IPS-18a (cell line): ENCODE data around the gene H2AZ2.
A peak's percentile ranks its signal among the peaks of the same experiment; 100 is the strongest.
"Not testable (repeated sequence)": the region's sequence is repeated elsewhere in the genome, so short reads cannot be mapped to it uniquely, and the experiment has no call there.

Experiments
- H3K27ac ChIP-seq: one replicate; pipeline ENCODE4 v1.5.1; 2013; ENCODE audit warnings: low read length
- H3K27me3 ChIP-seq: one replicate; pipeline ENCODE4 v1.6.1; 2013; ENCODE audit warnings: mild to moderate bottlenecking, low read length; ENCODE audit not compliant: control insufficient read depth, insufficient read depth
- H3K36me3 ChIP-seq: one replicate; pipeline ENCODE4 v1.6.1; 2013; ENCODE audit warnings: low read depth, low read length; ENCODE audit not compliant: control insufficient read depth
- H3K4me1 ChIP-seq: one replicate; pipeline ENCODE4 v1.6.1; 2013; ENCODE audit warnings: low read depth, low read length; ENCODE audit not compliant: control insufficient read depth
- H3K4me3 ChIP-seq: one replicate; pipeline ENCODE4 v1.5.1; 2013; ENCODE audit warnings: low read length
- H3K9ac ChIP-seq: one replicate; pipeline ENCODE4 v1.6.1; 2013; ENCODE audit warnings: mild to moderate bottlenecking, low read length, moderate library complexity
- H3K9me3 ChIP-seq: one replicate; pipeline ENCODE4 v1.6.1; 2013; ENCODE audit warnings: low read depth, low read length; ENCODE audit not compliant: control insufficient read depth

Gene H2AZ2

DNA sequence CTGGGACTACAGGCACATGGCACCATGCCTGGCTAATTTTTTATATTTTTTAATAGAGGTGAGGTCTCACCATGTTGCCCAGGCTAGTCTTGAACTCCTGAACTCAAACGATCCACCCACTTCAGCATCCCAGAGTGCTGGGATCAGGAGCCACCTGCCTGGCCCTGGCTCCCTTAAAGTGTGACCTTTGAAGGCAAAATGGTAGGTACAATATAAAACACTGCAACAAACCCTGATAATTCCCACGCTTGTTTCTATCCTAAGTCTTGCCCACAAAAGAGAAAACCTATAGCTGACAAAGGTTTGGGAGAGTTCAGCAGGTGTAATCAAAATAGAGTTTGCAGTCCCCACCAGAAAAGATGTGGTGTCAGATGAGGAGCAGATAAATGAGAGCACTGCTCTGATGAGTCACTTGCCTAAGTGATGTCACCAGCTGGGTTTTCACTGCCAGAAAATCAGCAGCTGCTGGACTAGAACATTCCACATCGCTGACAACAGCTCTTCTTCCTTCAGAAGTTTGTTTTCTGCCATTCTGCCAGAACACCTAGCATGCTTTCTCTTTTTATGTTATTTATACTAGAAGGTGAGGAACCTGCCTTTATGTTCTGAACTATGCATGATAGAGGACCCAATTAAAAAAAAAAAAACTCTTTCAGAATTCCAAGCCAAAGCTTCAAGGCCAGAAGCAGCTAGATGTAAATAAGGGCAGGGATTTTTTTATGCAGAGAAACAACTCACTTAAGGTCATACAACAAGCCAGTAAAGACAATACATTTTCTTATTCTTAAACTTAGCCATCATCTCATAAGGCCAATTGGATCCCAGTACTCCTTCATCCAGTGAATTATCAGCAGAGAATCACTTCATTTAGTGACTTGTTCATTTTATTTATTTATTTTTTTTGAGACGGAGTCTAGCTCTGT, 19.4 kb upstream of the H2AZ2 start:
- Histone ChIP-seq H3K9ac (no peak overlapping the region), H3K27ac (no peak overlapping the region), H3K9me3 (no peaks in the 10 kb centered on the region), H3K4me3 (no peak overlapping the region), H3K4me1 (no peaks in the 10 kb centered on the region), H3K36me3 (no peaks in the 10 kb centered on the region), H3K27me3 (no peaks in the 10 kb centered on the region)

DNA sequence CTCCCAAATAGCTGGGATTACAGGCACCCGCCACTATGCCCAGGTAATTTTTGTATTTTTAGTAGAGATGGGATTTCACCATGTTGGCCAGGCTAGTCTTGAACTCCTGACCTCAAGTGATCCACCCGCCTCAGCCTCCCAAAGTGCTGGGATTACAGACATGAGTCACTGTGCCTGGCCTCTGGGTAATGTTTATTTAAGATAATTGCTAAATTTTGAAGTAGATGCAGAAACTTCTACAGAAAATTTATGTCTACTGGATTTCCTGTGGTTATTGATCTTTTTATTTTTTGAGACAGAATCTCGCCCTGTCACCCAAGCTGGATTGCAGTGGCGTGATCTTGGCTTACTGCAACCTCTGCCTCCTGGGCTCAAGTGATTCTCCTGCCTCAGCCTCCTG, 14.1 kb upstream of the H2AZ2 start:
- H3K27me3 ChIP-seq, H3K9me3 ChIP-seq, H3K27ac ChIP-seq, H3K4me1 ChIP-seq, H3K36me3 ChIP-seq, H3K4me3 ChIP-seq, H3K9ac ChIP-seq: not testable (repeated sequence)

DNA sequence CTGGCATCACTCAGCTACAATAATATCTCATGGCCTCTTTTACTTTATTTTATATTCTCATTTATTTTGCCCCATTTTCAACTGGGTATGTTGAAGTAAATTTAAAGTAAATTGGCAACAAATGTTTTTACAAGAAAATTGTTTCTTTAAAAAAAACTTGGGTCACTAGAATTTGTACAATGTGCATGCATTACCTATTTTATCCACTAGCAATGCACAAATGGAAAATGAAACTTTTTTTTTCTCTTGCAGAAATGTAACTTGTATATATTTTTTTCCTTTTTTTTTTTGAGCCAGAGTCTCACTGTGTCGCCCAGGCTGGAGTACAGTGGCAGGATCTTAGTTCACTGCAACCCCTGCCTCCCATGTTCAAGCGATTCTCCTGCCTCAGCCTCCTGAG, 10.3 kb upstream of the H2AZ2 start:
- no peaks in the 10 kb centered on the region for H3K4me1 ChIP-seq
- no peaks in the 10 kb centered on the region for H3K9me3 ChIP-seq
- H3K36me3 ChIP-seq: no peaks in the 10 kb centered on the region
- no peak overlapping the region for H3K27ac ChIP-seq
- H3K9ac ChIP-seq: no peak overlapping the region
- H3K27me3 ChIP-seq: no peaks in the 10 kb centered on the region
- no peak overlapping the region for H3K4me3 ChIP-seq

DNA sequence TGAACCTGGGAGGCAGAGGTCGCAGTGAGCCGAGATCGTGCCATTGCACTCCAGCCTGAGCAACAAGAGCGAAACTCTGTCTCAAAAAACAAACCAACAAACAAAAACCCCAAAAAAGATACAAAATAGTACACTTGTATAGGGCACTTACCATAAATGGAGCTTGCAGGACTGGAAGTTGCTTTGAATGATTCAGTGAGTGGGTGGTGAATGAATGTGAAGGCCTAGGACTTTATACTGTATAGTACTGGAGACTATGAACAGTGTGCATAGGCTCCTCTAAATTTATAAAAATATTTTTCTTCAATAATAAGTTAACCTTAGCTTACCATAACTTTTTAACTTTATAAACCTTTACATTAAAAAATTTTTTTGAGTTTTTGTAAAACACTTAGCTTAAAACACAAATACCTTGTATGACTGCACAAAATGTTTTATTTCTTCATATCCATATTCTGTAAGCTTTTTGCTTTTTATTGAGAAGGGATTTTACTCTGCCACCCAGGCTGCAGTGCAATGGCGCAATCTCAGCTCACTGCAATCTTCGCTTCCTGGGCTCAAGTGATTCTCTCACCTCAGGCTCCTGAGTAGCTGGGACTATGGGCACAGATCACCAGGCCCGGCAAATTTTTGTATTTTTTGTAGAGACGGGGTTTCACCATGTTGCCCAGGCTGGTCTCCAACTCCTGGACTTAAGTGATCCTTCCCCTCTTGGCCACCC, 6.9 kb upstream of the H2AZ2 start:
- Histone ChIP-seq H3K27ac (no peak overlapping the region), H3K27me3 (no peaks in the 10 kb centered on the region), H3K4me3 (no peak overlapping the region), H3K9ac (no peak overlapping the region), H3K4me1 (no peaks in the 10 kb centered on the region), H3K9me3 (no peaks in the 10 kb centered on the region), H3K36me3 (no peaks in the 10 kb centered on the region)

DNA sequence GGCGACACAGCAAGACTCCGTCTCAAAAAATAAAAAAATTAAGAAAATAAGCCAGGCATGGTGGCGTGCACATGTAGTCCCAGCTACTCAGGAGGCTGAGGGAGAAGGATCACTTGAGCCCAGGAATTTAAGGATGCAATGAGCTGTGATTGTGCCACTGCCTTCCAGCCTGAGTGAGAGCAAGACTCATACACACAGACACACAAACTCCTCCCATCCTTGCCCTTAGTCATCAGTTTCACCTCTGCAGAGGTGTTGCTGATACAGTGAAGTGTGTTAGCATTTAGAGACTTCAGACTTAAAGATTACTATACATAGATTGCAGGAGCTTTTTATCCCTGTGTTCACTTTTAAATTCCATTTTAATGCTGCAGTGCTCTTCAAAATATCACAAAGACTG, 5.5 kb upstream of the H2AZ2 start:
- Histone ChIP-seq H3K9me3 (no peaks in the 10 kb centered on the region), H3K27ac (no peak overlapping the region), H3K9ac (no peak overlapping the region), H3K27me3 (no peaks in the 10 kb centered on the region), H3K4me1 (no peaks in the 10 kb centered on the region), H3K4me3 (no peak overlapping the region), H3K36me3 (no peaks in the 10 kb centered on the region)

DNA sequence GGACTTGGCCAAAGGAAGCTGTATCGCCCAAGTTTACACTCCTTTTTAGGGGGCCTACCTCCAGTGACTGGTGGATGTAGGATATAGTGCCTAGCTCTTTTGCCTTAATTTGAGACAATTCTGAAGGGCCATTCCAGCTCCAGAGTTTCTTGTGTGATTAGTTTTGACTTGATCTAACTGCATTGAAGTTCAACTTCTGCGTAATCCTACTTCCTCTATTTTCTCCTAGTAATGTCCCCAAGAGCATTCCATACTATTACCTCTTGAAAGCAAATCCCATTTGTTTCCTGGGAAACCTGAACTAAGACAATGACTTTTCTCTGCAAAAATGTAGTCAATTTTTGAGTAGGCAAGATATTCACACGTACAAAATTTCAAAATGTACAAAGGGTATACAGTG, 4.7 kb upstream of the H2AZ2 start:
- no peaks in the 10 kb centered on the region for H3K9me3 ChIP-seq
- H3K9ac ChIP-seq: no peak overlapping the region
- no peak overlapping the region for H3K4me3 ChIP-seq
- no peaks in the 10 kb centered on the region for H3K4me1 ChIP-seq
- H3K36me3 ChIP-seq: no peaks in the 10 kb centered on the region
- H3K27me3 ChIP-seq: no peaks in the 10 kb centered on the region
- H3K27ac ChIP-seq: no peak overlapping the region

DNA sequence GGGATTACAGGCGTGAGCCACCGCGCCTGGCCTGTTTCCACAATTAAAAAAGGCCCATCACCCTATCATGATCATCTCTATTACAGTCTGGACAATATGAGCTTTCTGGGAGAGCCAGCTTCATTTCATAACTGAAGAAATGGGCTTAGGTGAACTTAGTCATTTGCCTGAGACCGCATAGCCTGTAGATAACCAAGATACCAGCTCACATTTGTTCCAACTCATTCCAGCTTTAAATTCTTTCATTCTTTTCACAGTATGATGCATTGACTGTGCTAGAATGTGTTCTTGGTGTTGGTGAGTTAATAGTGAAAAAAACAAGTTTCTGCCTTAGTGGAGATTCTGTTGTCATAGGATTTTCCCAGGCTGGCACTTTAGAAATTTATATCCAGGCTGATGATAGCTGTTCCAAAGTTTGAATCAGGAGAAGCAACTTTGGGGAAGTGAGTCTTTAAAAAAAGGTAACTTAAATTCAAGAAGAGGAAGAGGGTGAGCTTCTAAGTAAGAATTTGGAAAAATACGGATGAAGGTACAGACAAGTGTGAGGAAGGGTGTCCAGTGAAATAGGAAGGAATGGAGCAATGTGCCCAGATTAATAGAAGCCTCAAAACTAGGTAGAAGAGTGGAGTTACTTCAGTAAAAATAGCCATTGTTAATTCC, 2.1 kb upstream of the H2AZ2 start:
- Histone ChIP-seq H3K27me3 (no peaks in the 10 kb centered on the region), H3K9ac (no peak overlapping the region), H3K4me3 (no peak overlapping the region), H3K4me1 (no peaks in the 10 kb centered on the region), H3K36me3 (no peaks in the 10 kb centered on the region), H3K27ac (no peak overlapping the region), H3K9me3 (no peaks in the 10 kb centered on the region)

DNA sequence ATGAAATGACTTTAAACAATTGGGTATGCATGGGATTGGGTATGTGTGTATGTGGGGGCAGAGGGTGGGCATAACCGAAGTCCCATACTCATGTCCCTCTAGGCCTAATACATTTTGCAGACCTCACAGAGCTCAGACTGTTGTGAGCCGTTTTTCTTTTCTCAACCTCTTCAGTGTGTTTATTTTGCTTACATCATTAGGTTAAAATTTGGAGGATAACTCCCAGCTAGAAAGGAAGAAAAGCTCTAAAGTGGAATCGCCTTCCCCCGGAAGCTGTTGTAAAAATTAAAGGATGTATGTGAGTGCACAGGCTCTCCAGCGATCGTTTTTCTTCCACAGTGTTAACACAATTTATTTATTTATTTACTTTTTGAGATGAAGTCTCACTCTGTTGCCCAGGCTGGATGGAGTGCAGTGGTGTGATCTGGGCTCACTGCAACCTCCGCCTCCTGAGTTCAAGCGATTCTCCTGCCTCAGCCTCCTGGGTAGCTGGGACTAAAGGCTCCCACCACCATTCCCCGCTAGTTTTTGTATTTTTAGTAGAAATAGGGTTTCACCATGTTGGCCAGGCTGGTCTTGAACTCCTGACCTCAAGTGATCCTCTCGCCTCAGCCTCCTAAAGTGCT, 1.5 kb upstream of the H2AZ2 start:
- H3K4me3 ChIP-seq: peak overlapping the region; percentile 80
- H3K9me3 ChIP-seq: no peaks in the 10 kb centered on the region
- H3K36me3 ChIP-seq: no peaks in the 10 kb centered on the region
- peak overlapping the region; percentile 94 for H3K9ac ChIP-seq
- H3K27ac ChIP-seq: no peak overlapping the region
- H3K4me1 ChIP-seq: no peaks in the 10 kb centered on the region
- no peaks in the 10 kb centered on the region for H3K27me3 ChIP-seq

DNA sequence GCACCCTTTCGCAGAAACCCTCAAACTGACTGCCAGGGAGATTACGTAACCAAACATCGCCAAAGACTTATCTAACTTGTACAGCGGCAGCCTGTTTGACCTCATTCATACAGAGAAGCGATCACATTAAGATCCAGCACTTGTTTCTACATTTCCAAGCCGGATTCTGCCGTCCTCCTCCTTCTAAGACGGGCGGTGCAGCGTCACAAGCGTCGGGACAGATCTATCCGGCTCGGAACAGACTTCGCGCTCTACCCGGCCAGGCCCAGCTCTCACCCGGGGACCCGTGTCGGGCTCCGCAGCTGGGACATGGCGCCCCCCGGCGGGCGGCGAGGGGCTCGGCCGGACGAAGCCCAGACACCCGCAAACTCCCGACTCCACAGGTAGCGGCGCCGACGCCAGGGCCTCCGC, 373 bp downstream of the H2AZ2 start:
- no peaks in the 10 kb centered on the region for H3K4me1 ChIP-seq
- peak overlapping the region; percentile 90 for H3K9ac ChIP-seq
- peak overlapping the region; percentile 97 for H3K4me3 ChIP-seq
- peak overlapping the region; percentile 58 for H3K27ac ChIP-seq
- H3K9me3 ChIP-seq: no peaks in the 10 kb centered on the region
- no peaks in the 10 kb centered on the region for H3K27me3 ChIP-seq
- H3K36me3 ChIP-seq: peaks cover 1% of the 10 kb centered on the region

DNA sequence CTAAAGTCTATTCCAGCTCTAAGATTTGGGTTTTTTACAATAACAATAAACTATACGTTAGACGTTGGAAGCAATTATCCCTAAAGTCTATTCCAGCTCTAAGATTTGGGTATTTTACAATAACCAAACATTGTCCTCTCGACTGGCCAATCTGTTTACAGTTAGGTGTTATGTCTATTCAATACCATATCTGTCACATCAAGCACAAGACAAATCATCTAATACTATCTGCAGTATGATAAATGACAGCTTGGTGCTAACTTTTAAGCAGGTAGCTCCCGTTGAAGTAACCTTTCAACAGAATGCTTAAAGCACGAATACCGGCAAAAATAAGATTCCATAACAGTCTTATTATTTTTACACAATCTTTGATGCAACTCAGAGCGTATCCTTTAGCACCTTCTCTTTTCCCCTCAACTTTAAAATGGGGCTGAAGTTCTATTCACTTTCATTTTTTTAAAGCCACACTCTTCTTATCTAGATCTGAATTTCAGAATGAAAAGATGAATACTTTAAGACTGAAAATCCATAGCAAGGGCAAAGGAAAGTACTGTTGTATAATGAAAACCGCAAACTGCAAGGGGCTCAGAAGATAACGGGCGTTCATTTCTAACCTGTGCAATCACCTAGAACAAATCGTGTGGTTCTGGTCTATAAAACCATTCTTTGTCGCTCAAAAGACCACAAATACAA, 925 bp downstream of the H2AZ2 start:
- H3K9ac ChIP-seq: peak overlapping the region; percentile 90
- H3K4me1 ChIP-seq: no peaks in the 10 kb centered on the region
- no peaks in the 10 kb centered on the region for H3K27me3 ChIP-seq
- peak overlapping the region; percentile 58 for H3K27ac ChIP-seq
- H3K9me3 ChIP-seq: no peaks in the 10 kb centered on the region
- H3K4me3 ChIP-seq: peak overlapping the region; percentile 97
- peaks cover 7% of the 10 kb centered on the region for H3K36me3 ChIP-seq

DNA sequence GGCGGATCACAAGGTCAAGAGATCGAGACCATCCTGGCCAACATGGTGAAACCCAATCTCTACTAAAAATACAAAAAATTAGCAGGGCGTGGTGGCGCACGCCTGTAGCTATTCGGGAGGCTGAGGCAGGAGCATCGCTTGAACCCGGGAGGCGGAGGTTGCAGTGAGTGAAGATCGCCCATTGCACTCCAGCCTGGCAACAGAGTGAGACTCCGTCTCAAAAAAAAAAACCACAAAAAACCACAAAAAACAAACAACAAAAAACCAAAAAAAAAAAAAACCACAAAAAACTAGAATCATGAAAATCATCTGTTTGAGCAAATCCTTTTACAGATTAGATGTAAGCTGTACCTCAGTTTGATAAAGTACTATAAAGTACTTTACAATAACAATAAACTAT, 1.5 kb downstream of the H2AZ2 start:
- H3K27me3 ChIP-seq, H3K9me3 ChIP-seq, H3K4me1 ChIP-seq, H3K27ac ChIP-seq, H3K9ac ChIP-seq: not testable (repeated sequence)
- H3K36me3 ChIP-seq: peaks cover 11% of the 10 kb centered on the region
- H3K4me3 ChIP-seq: peak overlapping the region; percentile 97
